A549 (cell line): Measurements from ENCODE around the gene STIM1. TPM values are rescaled to one million over a fixed set of nuclear protein-coding genes. Genes with fewer than 3 reads are reported as not detected.

Experiments
- ATAC-seq, 2 experiments: fragments of 200-7000 bp in 1 of 2; fragments of >200 bp in 1 of 2; cut with Nextera tagmentation in 1 of 2; cut with Tn5 transposase in 1 of 2; 3 replicates each; pipeline versions ENCODE4 v1.8.0 to v1.9.1; 2018 to 2020; ENCODE audit warnings: mild to moderate bottlenecking in 1 of 2, moderate library complexity in 1 of 2
- CTCF ChIA-PET: fragments of 300-600 bp; sonication (Branson Sonifier 250); formaldehyde crosslinking; extraction: SDS; loops from one replicate; lab custom pipeline; 2021; ENCODE audit warnings: antibody characterized with exemption, inconsistent platforms; lab: Yijun Ruan, JAX
- POLR2A ChIA-PET: fragments of 350-600 bp; formaldehyde crosslinking; extraction: SDS; loops from one replicate; lab custom pipeline; 2021; ENCODE audit warnings: antibody characterized with exemption, inconsistent platforms; lab: Yijun Ruan, JAX
- DNase-seq, 2 experiments: peaks; one replicate each; pipeline versions ENCODE4 v3.0.0 to v3.0.0-alpha.2; 2011 to 2016; ENCODE audit warnings: low read depth in 1 of 2, low spot score in 1 of 2
- FAIRE-seq: peaks from 2 replicates; lab custom pipeline; 2011; peaks lifted over from hg19 to GRCh38; lab: Jason Lieb, UNC
- H3K27ac ChIP-seq, 2 experiments: fragments of >200 bp; sonication (Bioruptor Twin); formaldehyde crosslinking; 3 replicates each; pipeline ENCODE4 v1.5.1; 2016 to 2017
- H3K4me1 ChIP-seq: fragments of >200 bp; sonication (Bioruptor Twin); formaldehyde crosslinking; 3 replicates; pipeline ENCODE4 v1.6.1; 2016
- H3K4me2 ChIP-seq: fragments of >200 bp; sonication (Bioruptor Twin); formaldehyde crosslinking; 3 replicates; pipeline ENCODE4 v1.6.1; 2016
- H3K4me3 ChIP-seq: fragments of >200 bp; sonication (Bioruptor Twin); formaldehyde crosslinking; 3 replicates; pipeline ENCODE4 v1.5.1; 2016
- H3K9me3 ChIP-seq: fragments of >200 bp; sonication (Bioruptor Twin); formaldehyde crosslinking; 3 replicates; pipeline ENCODE4 v1.6.1; 2016
- BHLHE40 ChIP-seq: IDR thresholded peaks from 2 replicates; pipeline ENCODE4 v1.6.1; 2012; ENCODE audit warnings: low read depth, low read length, inconsistent platforms
- ESRRA ChIP-seq: fragments of 150-350 bp; IDR thresholded peaks from 2 replicates; pipeline ENCODE4 v1.6.1; 2014; ENCODE audit warnings: mild to moderate bottlenecking, low read length, borderline replicate concordance
- GATA3 ChIP-seq: IDR thresholded peaks from 2 replicates; pipeline ENCODE4 v1.6.1; 2012; ENCODE audit warnings: borderline replicate concordance
- HOXB5 ChIP-seq: fragments of 250-450 bp; sonication (Bioruptor Pico); IDR thresholded peaks from 2 replicates; pipeline ENCODE4 v1.5.0; 2020; ENCODE audit warnings: mild to moderate bottlenecking, moderate library complexity
- JUN ChIP-seq, 2 experiments: fragments of >200 bp; sonication (Bioruptor Twin); formaldehyde crosslinking; IDR thresholded peaks; 2 replicates in 1 of 2; 3 replicates in 1 of 2; pipeline ENCODE4 v1.6.1; 2016 to 2017
- PBX3 ChIP-seq: IDR thresholded peaks from 2 replicates; pipeline ENCODE4 v1.6.1; 2012
- RAD21 ChIP-seq, 2 experiments: fragments of >200 bp in 1 of 2; sonication (Bioruptor Twin) in 1 of 2; formaldehyde crosslinking in 1 of 2; IDR thresholded peaks in 1 of 2; conservative IDR thresholded peaks in 1 of 2; 2 replicates in 1 of 2; 3 replicates in 1 of 2; pipeline ENCODE4 v1.6.1; 2012 to 2018; ENCODE audit warnings: inconsistent platforms in 1 of 2
- REST ChIP-seq: fragments of 200-600 bp; sonication (generic); IDR thresholded peaks from 2 replicates; pipeline ENCODE4 v1.6.1; 2016; ENCODE audit warnings: antibody characterized with exemption, mild to moderate bottlenecking, moderate library complexity
- SMC3 ChIP-seq: fragments of >200 bp; sonication (Bioruptor Twin); formaldehyde crosslinking; IDR thresholded peaks from 3 replicates; pipeline ENCODE4 v1.6.1; 2018; ENCODE audit warnings: inconsistent platforms
- ZFP36 ChIP-seq: fragments of 450-650 bp; IDR thresholded peaks from 2 replicates; pipeline ENCODE4 v1.6.1; 2014; ENCODE audit warnings: borderline replicate concordance; ENCODE audit not compliant: partially characterized antibody
- WGBS: methylation state at CpG from one replicate; pipeline ENCODE4 v1.1.6; 2017; ENCODE audit errors: missing lambda C conversion rate; 5-methylcytosine and 5-hydroxymethylcytosine counted together
- polyA plus RNA-seq, 4 experiments: library from polyadenylated mRNA; depleted of rRNA in 3 of 4; stranded (reverse); fragments of >200 nt; fragmentation: RNase III in 1 of 4; extraction: RNeasy Plus Mini Kit Qiagen cat#74134 plus additional on column Dnase treatment in 1 of 4; gene quantifications; 2 replicates in 3 of 4; 3 replicates in 1 of 4; pipeline ENCODE4 v1.2.3, GENCODE V29; 2011 to 2017
- TF ChIP-seq, protein P1 (sequence below): fragments of 250-450 bp; sonication (Bioruptor Pico); IDR thresholded peaks from 2 replicates; pipeline ENCODE4 v1.5.0; 2021; ENCODE audit warnings: mild to moderate bottlenecking, moderate library complexity, borderline replicate concordance
- TF ChIP-seq, protein P2 (sequence below): fragments of >200 bp; sonication (Bioruptor Twin); formaldehyde crosslinking; IDR thresholded peaks from 3 replicates; pipeline ENCODE4 v1.5.1; 2016

Gene STIM1
- polyA plus RNA-seq, 2 of the 4 experiments (the other 2 are of a cell fraction), result 35.2 to 38.7 TPM

GRCh38 chr11:3823762-3824506, 31.5 kb upstream of the STIM1 start:
- no peak overlapping the region for H3K4me2 ChIP-seq
- DNase-seq (no peak), FAIRE-seq (no peak)
- ChIA-PET CTCF (interaction anchor here (0.9 to 6.7 kb wide), 3 partner anchors 15 to 31 kb away, joined by 3 to 66 read pairs (median 3); partner anchors contain the start of gene PGAP2), POLR2A (interaction anchor here (1.0 kb wide), 1 partner anchor 17 kb away, joined by 5 read pairs; the partner anchor contains the start of gene RHOG)
- no peak overlapping the region for H3K4me3 ChIP-seq
- no peak for TF ChIP-seq GATA3
- no peak for TF ChIP-seq ESRRA
- TF ChIP-seq ZFP36, result no peak
- TF ChIP-seq, protein P1, sequence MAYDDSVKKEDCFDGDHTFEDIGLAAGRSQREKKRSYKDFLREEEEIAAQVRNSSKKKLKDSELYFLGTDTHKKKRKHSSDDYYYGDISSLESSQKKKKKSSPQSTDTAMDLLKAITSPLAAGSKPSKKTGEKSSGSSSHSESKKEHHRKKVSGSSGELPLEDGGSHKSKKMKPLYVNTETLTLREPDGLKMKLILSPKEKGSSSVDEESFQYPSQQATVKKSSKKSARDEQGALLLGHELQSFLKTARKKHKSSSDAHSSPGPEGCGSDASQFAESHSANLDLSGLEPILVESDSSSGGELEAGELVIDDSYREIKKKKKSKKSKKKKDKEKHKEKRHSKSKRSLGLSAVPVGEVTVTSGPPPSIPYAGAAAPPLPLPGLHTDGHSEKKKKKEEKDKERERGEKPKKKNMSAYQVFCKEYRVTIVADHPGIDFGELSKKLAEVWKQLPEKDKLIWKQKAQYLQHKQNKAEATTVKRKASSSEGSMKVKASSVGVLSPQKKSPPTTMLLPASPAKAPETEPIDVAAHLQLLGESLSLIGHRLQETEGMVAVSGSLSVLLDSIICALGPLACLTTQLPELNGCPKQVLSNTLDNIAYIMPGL (CRISPR knock-in tag), result no peak
- TF ChIP-seq, all 56 proteins: peak for 0
- Histone ChIP-seq H3K9me3 (no peaks in the 10 kb centered on the region), H3K27ac (no peak overlapping the region), H3K4me1 (peaks cover 6% of the 10 kb centered on the region; the same call in 1 of the 3 replicates)
- no peak; a peak in 2 of 6 replicates for ATAC-seq
- 93% methylated on average over 30 of the region's 30 CpGs for WGBS

DNA sequence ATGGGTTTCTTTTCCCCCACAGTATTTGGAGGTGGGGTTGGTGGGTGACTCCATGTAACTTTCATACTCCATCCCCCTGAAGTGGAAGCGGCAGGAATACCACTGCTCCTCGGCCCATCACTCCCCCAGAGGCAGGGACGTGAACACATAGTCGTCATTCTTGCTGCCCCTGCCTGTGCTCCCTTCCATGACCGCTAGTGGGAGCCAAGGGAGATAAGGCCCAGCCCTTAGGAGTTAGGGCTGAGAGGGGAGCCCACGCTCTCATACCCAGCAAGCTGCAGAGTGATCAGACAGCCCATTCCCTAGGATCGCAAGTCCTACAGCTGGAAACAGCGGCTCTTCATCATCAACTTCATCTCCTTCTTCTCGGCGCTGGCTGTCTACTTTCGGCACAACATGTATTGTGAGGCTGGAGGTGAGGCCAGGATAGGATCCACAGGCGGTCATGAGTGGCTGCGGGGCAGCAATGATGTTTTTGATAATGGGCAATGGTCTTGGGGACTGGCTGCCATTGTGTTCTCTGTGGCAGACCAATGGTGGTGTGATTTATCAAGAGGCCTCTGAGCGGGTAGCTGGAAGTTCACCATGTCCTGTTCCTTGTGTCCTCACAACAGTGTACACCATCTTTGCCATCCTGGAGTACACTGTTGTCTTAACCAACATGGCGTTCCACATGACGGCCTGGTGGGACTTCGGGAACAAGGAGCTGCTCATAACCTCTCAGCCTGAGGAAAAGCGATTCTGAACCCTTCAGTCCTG, 30.6 kb upstream of the STIM1 start:
- POLR2A ChIA-PET, result interaction anchor here (0.6 to 0.9 kb wide), 2 partner anchors 27 to 44 kb away, joined by 3 to 9 read pairs; no protein-coding TSS in a partner anchor
- TF ChIP-seq REST (no peak), JUN (IDR thresholded peaks at IDR 0.05) (no peak), RAD21 (conservative IDR thresholded peaks at IDR 0.05 in 1 of 2, IDR thresholded peaks at IDR 0.05 in 1 of 2) (peak in 1 of 2 experiments; percentile 56; a peak in 2 of 5 replicates), BHLHE40 (no peak), SMC3 (peak; percentile 27; the same call in 2 of the 3 replicates), HOXB5 (no peak), PBX3 (no peak)
- TF ChIP-seq, protein P2, sequence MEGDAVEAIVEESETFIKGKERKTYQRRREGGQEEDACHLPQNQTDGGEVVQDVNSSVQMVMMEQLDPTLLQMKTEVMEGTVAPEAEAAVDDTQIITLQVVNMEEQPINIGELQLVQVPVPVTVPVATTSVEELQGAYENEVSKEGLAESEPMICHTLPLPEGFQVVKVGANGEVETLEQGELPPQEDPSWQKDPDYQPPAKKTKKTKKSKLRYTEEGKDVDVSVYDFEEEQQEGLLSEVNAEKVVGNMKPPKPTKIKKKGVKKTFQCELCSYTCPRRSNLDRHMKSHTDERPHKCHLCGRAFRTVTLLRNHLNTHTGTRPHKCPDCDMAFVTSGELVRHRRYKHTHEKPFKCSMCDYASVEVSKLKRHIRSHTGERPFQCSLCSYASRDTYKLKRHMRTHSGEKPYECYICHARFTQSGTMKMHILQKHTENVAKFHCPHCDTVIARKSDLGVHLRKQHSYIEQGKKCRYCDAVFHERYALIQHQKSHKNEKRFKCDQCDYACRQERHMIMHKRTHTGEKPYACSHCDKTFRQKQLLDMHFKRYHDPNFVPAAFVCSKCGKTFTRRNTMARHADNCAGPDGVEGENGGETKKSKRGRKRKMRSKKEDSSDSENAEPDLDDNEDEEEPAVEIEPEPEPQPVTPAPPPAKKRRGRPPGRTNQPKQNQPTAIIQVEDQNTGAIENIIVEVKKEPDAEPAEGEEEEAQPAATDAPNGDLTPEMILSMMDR, result peak; percentile 50
- Histone ChIP-seq H3K4me2 (no peak overlapping the region), H3K9me3 (no peaks in the 10 kb centered on the region), H3K4me1 (peaks cover 6% of the 10 kb centered on the region; the same call in 1 of the 3 replicates), H3K27ac (no peak overlapping the region), H3K4me3 (no peak overlapping the region)
- WGBS, result 79% methylated on average over 18 of the region's 18 CpGs
- CTCF ChIA-PET, result interaction anchor here (0.8 to 1.4 kb wide), 10 partner anchors 9 to 181 kb away, joined by 3 to 9 read pairs (median 5); partner anchors contain the start of genes RHOG and STIM1
- ATAC-seq (peak; percentile 70 to 91), DNase-seq (peak; percentile 80 to 81), FAIRE-seq (no peak)
